Posterior cingulate gyrus (tissue), 11 donors: Measurements from ENCODE around the gene KCNE4.

Experiments
- DNase-seq, 10 donors: peaks; one replicate each; pipeline versions ENCODE4 v3.0.0 to v3.0.0-alpha.2; 2020 to 2021; ENCODE audit warnings: mixed read lengths in 3 of 10
- intact Hi-C: fragments of 100-400 bp; cut with DNase I; formaldehyde crosslinking; loops from one replicate; pipeline ENCODE4 v1.15.1; 2023

Gene KCNE4

GRCh38 chr2:223051693-223052289 is at the start of gene KCNE4:
TSS of gene KCNE4 (plus strand) at chr2:223052190. CDS start at chr2:223052831, 641 bp downstream.
- intact Hi-C loops: no loop called here
- no peak for DNase-seq

GRCh38 chr2:223003191-223003590 is 48.8 kb upstream of the KCNE4 start:
- intact Hi-C loops: no loop called here
- DNase-seq: no peak

- intact Hi-C loops: no loop called here
- no peak for DNase-seq
These were observed 46.5 kb upstream of the KCNE4 start for GRCh38 chr2:223005496-223005895.

- intact Hi-C loops: no loop called here
- DNase-seq: no peak
These were observed 44.5 kb upstream of the KCNE4 start for GRCh38 chr2:223007531-223007930.

- DNase-seq: no peak
- intact Hi-C loops: no loop called here
These were observed 43.8 kb upstream of the KCNE4 start for GRCh38 chr2:223008162-223008561.

GRCh38 chr2:223008956-223009355 is 43.0 kb upstream of the KCNE4 start:
- intact Hi-C loops: no loop called here
- no peak for DNase-seq

GRCh38 chr2:223010641-223011040 is 41.3 kb upstream of the KCNE4 start:
- intact Hi-C loops: no loop called here
- DNase-seq: no peak

GRCh38 chr2:223012291-223012690 is 39.7 kb upstream of the KCNE4 start:
- intact Hi-C loops: no loop called here
- no peak for DNase-seq

GRCh38 chr2:223019390-223019930 is 32.5 kb upstream of the KCNE4 start:
- DNase-seq: no peak
- intact Hi-C loops: no loop called here

- intact Hi-C loops: no loop called here
- DNase-seq: no peak
These were observed 31.8 kb upstream of the KCNE4 start for GRCh38 chr2:223019987-223020717.

- intact Hi-C loops: no loop called here
- DNase-seq: no peak
These were observed 30.9 kb upstream of the KCNE4 start for GRCh38 chr2:223020971-223021675.

- intact Hi-C loops: no loop called here
- DNase-seq: no peak
These were observed 25.5 kb upstream of the KCNE4 start for GRCh38 chr2:223026357-223027110.

- intact Hi-C loops: no loop called here
- no peak for DNase-seq
These were observed 24.5 kb upstream of the KCNE4 start for GRCh38 chr2:223027442-223027841.

- DNase-seq: no peak
- intact Hi-C loops: no loop called here
These were observed 22.7 kb upstream of the KCNE4 start for GRCh38 chr2:223029287-223029686.

- intact Hi-C loops: no loop called here
- no peak for DNase-seq
These were observed 19.5 kb upstream of the KCNE4 start for GRCh38 chr2:223032187-223033142.

GRCh38 chr2:223034221-223034975 is 17.6 kb upstream of the KCNE4 start:
- intact Hi-C loops: no loop called here
- no peak for DNase-seq

GRCh38 chr2:223036790-223037444 is 15.1 kb upstream of the KCNE4 start:
- no peak for DNase-seq
- intact Hi-C loops: no loop called here

GRCh38 chr2:223037445-223037800 is 14.6 kb upstream of the KCNE4 start:
- intact Hi-C loops: no loop called here
- DNase-seq: no peak
